ENCODE data around the gene KCNE3. TPM values are rescaled to one million over a fixed set of nuclear protein-coding genes. Genes with fewer than 3 reads are reported as not detected.

Gene KCNE3
- total and polyA plus RNA-seq, 2 of the 13 experiments (the other 11 are each of a cell fraction or from before 2014, with no cell fraction given), result 0.33 to 2.2 TPM

DNA sequence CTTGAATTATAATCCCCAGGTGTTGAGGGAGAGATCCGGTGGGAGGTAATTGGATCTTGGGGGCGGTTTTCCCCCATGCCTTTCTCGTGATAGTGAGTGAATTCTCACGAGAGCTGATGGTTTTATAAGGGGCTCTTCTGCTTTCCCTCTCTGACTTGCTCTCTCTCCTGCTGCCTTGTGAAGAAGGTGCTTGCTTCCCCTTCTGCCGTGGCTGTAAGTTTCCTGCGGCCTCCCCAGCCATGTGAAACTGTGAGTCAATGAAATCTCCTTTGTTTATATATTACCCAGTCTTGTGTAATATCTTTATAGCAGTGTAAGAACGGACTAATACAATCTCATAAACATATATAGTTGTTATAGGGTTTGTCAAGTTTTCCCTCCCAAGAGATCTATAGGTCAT, 32.8 kb downstream of the KCNE3 start (continued):
- TF ChIP-seq HMG20B (CRISPR knock-in tag; conservative IDR thresholded peaks at IDR 0.05), result no peak
- TF ChIP-seq, protein P1, sequence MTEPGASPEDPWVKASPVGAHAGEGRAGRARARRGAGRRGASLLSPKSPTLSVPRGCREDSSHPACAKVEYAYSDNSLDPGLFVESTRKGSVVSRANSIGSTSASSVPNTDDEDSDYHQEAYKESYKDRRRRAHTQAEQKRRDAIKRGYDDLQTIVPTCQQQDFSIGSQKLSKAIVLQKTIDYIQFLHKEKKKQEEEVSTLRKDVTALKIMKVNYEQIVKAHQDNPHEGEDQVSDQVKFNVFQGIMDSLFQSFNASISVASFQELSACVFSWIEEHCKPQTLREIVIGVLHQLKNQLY (CRISPR knock-in tag; IDR thresholded peaks at IDR 0.05), result no peak
- TF ChIP-seq ONECUT2 (CRISPR knock-in tag; IDR thresholded peaks at IDR 0.05), result no peak
- TF ChIP-seq, protein P2, sequence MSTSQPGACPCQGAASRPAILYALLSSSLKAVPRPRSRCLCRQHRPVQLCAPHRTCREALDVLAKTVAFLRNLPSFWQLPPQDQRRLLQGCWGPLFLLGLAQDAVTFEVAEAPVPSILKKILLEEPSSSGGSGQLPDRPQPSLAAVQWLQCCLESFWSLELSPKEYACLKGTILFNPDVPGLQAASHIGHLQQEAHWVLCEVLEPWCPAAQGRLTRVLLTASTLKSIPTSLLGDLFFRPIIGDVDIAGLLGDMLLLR (CRISPR knock-in tag; IDR thresholded peaks at IDR 0.05), result no peak
- TF ChIP-seq ZNF552 (CRISPR knock-in tag; IDR thresholded peaks at IDR 0.05; ENCODE audit: borderline replicate concordance), result no peak
- no peak for TF ChIP-seq ZMYM2 (CRISPR knock-in tag; IDR thresholded peaks at IDR 0.05)
- no peak for TF ChIP-seq MXI1 (IDR thresholded peaks at IDR 0.05; ENCODE audit: borderline replicate concordance, low read depth, low read length)
- no peak for TF ChIP-seq RNF2 (conservative IDR thresholded peaks at IDR 0.05; ENCODE audit: low read depth)
- no peak for TF ChIP-seq TEAD2 (CRISPR knock-in tag; IDR thresholded peaks at IDR 0.05)
- TF ChIP-seq KAT2B (IDR thresholded peaks at IDR 0.05; ENCODE audit: borderline replicate concordance, low read depth, low read length), result no peak
- no peak for TF ChIP-seq SMARCC2 (IDR thresholded peaks at IDR 0.05)

GRCh38 chr11:74429205-74429604, 38.1 kb downstream of the KCNE3 start:
- no peak for ATAC-seq
- Histone ChIP-seq H3K36me3 (replicated peaks in 1 of 2; ENCODE audit: control insufficient read depth in 1 of 2, insufficient read depth in 2 of 2, low read length in 2 of 2) (no peaks in the 10 kb centered on the region), H3K9me3 (ENCODE audit: low read length) (no peaks in the 10 kb centered on the region), H3K79me2 (ENCODE audit: insufficient read depth, low read length) (no peaks in the 10 kb centered on the region), H3K27me3 (ENCODE audit: control insufficient read depth in 1 of 2, insufficient read depth in 2 of 2, low read length in 2 of 2) (no peaks in the 10 kb centered on the region), H2AFZ (ENCODE audit: low read length) (no peak overlapping the region), H3K4me3 (replicated peaks in 1 of 3; ENCODE audit: insufficient read depth in 1 of 3, low read depth in 2 of 3, low read length in 3 of 3) (no peak overlapping the region), H3K4me2 (ENCODE audit: low read depth, low read length) (no peak overlapping the region), H3K9ac (ENCODE audit: insufficient read depth, low read depth, low read length) (no peak overlapping the region), H4K20me1 (ENCODE audit: insufficient read depth, low read length) (no peaks in the 10 kb centered on the region), H3K4me1 (ENCODE audit: insufficient read depth, low read length) (no peaks in the 10 kb centered on the region), H3K27ac (ENCODE audit: extremely low read length, insufficient read depth, low read length) (no peak overlapping the region)
- CTCF ChIA-PET (ENCODE audit: low intra/inter-chr PET ratio, low total read pairs), result no interaction called here
- in situ Hi-C loops (cut with HindIII; ENCODE audit: extremely low pct_ligation_motif_present, low pct_unique_long_range_greater_than_20kb), result no loop called here
- intact Hi-C loops (cut with micrococcal nuclease; ENCODE audit: unreplicated experiment), result no loop called here
- DNase-seq (ENCODE audit: low spot score), result no peak
- WGBS (ENCODE audit: low lambda C conversion rate), result 83% methylated on average over 2 of the region's 3 CpGs
- POLR2A ChIA-PET, result no interaction called here
- no TSS peak for BruUV-seq (replicated peaks)
- no peak for FAIRE-seq
- TF ChIP-seq SMYD3 (CRISPR knock-in tag; IDR thresholded peaks at IDR 0.05), result no peak
- no peak for TF ChIP-seq ZNF891 (CRISPR knock-in tag; IDR thresholded peaks at IDR 0.05)
- no peak for TF ChIP-seq CREB3 (CRISPR knock-in tag; IDR thresholded peaks at IDR 0.05)
- no peak for TF ChIP-seq REL (CRISPR knock-in tag; conservative IDR thresholded peaks at IDR 0.05)
- no peak for TF ChIP-seq ZSCAN12 (CRISPR knock-in tag; IDR thresholded peaks at IDR 0.05)
- no peak for TF ChIP-seq ZNF7 (CRISPR knock-in tag; IDR thresholded peaks at IDR 0.05)
- TF ChIP-seq ZNF501 (CRISPR knock-in tag; IDR thresholded peaks at IDR 0.05), result no peak

Data from HepG2 (cell line).